CD4-positive, CD25-positive, alpha-beta regulatory T cell (primary cell): ENCODE data around the gene TRAF3. TPM values are rescaled to one million over a fixed set of nuclear protein-coding genes. Genes with fewer than 3 reads are reported as not detected.

ENCODE experiments used
- ATAC-seq, 2 donors: fragments of 150-1000 bp; cut with Tn5 transposase; one replicate each; pipeline ENCODE4 v1.10.0; 2021; ENCODE audit warnings: low read depth in 2 of 2, moderate number of reproducible peaks in 2 of 2, moderate library complexity in 1 of 2
- DNase-seq, 3 donors: peaks; one replicate each; pipeline versions ENCODE4 v3.0.0 to v3.0.0-alpha.2; 2012 to 2022; ENCODE audit warnings: mixed read lengths in 1 of 3
- H3K27ac ChIP-seq: one replicate; pipeline ENCODE4 v1.7.0; 2013; ENCODE audit warnings: mild to moderate bottlenecking, low read length; ENCODE audit not compliant: insufficient read depth, poor library complexity, severe bottlenecking
- H3K27me3 ChIP-seq: one replicate; pipeline ENCODE4 v1.7.0; 2013; ENCODE audit warnings: low read length; ENCODE audit not compliant: control insufficient read depth, insufficient read depth
- H3K36me3 ChIP-seq: one replicate; pipeline ENCODE4 v1.7.0; 2013; ENCODE audit warnings: mild to moderate bottlenecking, low read length, moderate library complexity; ENCODE audit not compliant: control insufficient read depth, insufficient read depth
- H3K4me1 ChIP-seq: 2 replicates; pipeline ENCODE4 v1.7.0; 2013; ENCODE audit warnings: mild to moderate bottlenecking, low read length; ENCODE audit not compliant: insufficient read depth, control insufficient read depth, poor library complexity, severe bottlenecking
- H3K4me3 ChIP-seq: one replicate; pipeline ENCODE4 v1.7.0; 2013; ENCODE audit warnings: low read depth, mild to moderate bottlenecking, low read length, moderate library complexity
- H3K9me3 ChIP-seq, 2 experiments: 1 replicate in 1 of 2; 2 replicates in 1 of 2; pipeline ENCODE4 v1.7.0; 2013; ENCODE audit warnings: low read length in 2 of 2, mild to moderate bottlenecking in 1 of 2, moderate library complexity in 1 of 2; ENCODE audit not compliant: control insufficient read depth in 2 of 2
- H3K27ac Mint-ChIP-seq, 3 donors: one replicate each; pipeline ENCODE4 v1.8.0; 2020 to 2022; ENCODE audit warnings: mild to moderate bottlenecking in 3 of 3, mixed read lengths in 3 of 3, moderate library complexity in 2 of 3
- H3K27me3 Mint-ChIP-seq: one replicate; pipeline ENCODE4 v1.8.0; 2022; ENCODE audit warnings: mild to moderate bottlenecking, mixed read lengths
- H3K36me3 Mint-ChIP-seq: one replicate; pipeline ENCODE4 v1.8.0; 2020; ENCODE audit warnings: mixed read lengths
- H3K4me1 Mint-ChIP-seq, 4 donors: one replicate each; pipeline ENCODE4 v1.8.0; 2020 to 2022; ENCODE audit warnings: mixed read lengths in 4 of 4, mild to moderate bottlenecking in 1 of 4
- H3K4me3 Mint-ChIP-seq, 4 donors: one replicate each; pipeline ENCODE4 v1.8.0; 2020 to 2022; ENCODE audit warnings: mild to moderate bottlenecking in 4 of 4, mixed read lengths in 4 of 4, moderate library complexity in 3 of 4
- H3K9me3 Mint-ChIP-seq, 7 donors: one replicate each; pipeline ENCODE4 v1.8.0; 2020 to 2022; ENCODE audit warnings: mixed read lengths in 7 of 7, mild to moderate bottlenecking in 3 of 7, moderate library complexity in 2 of 7
- polyA plus RNA-seq, 4 donors: library from polyadenylated mRNA; unstranded; fragments of 300-500 nt; fragmentation: Illumina TruSeq; gene quantifications; one replicate each; pipeline ENCODE4 v1.2.3, GENCODE V29; 2021
- total RNA-seq: library from RNA; stranded (reverse); gene quantifications from one replicate; pipeline ENCODE4 v1.2.3, GENCODE V29; 2022

Gene TRAF3
- total and polyA plus RNA-seq, 5 donors from 2014 or later, result 17.7 to 71.2 (median 22.5) TPM

DNA sequence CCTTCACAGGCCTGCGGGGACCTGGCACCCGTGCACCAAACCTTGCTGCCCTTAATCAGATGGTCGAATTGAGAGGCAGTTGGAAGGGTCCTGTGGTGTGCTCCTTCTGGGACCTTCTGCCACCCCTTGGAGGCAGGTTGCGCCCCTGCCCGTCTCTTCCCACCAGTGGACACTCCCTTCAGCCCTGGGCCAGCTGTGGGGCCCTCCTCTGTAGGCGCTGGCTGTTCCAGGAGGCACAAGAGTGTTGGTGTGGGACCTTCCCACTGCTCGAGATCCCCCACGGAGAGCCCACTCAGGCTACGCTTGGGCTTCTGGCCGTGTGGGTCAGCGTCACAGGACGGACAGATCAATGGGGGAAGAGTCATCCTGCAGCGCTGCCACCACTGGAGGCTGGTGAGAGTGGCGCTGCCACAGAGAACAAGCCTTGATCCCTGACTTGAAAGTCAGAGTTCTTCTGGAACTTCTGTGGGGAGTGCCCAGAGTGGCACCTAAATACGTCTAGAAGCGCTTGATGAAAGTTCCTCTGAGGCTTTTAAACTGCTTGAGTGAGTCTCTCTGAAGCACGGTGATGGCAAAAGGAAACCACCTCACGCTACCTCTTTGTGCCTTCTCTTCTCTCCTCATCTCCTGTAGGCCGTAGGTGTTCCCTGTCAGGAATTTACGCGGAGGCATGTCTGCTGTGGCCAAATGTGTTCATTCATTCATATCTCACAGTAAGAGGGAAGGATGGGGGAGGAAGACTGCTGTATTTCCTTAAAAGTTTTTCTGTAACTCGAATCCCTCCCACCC lies 48.3 kb downstream of the TRAF3 start:
- H3K4me1 Mint-ChIP-seq, result peaks cover 42 to 93% (median 65%) of the 10 kb centered on the region in 4 donors

DNA sequence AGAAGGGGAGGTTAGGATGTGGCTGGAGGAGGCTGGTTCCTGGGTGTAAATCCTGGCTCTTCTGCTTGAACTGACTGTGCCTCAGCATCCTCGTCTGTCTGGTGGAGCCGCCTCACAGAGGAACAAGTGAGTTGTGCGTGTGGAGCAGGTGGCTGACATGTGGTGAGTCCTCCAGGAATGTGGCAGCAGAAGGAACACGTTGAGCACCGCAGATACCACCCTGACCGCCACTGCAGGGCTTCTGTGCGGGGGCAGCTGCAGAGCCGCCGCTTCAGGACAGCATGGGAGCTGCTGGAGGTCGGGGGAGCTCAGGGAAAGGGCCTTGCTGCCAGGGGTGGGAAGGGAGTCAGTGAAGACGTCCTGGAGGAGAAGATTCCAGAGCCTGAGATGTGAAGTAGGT lies 48.9 kb downstream of the TRAF3 start:
- Histone ChIP-seq H3K4me3 (no peak overlapping the region), H3K4me1 (peaks cover 65% of the 10 kb centered on the region), H3K9me3 (no peaks in the 10 kb centered on the region), H3K36me3 (peaks cover 8% of the 10 kb centered on the region), H3K27me3 (no peaks in the 10 kb centered on the region), H3K27ac (no peak overlapping the region)
- ATAC-seq, result no peak
- no peaks in the 10 kb centered on the region for H3K9me3 Mint-ChIP-seq
- no peaks in the 10 kb centered on the region for H3K27me3 Mint-ChIP-seq
- H3K4me3 Mint-ChIP-seq, result peak overlapping the region in 2 of 4 donors; percentile 24 to 38
- H3K27ac Mint-ChIP-seq, result peak overlapping the region; percentile 44 to 86 (median 66)
- DNase-seq, result no peak
- peaks cover 17% of the 10 kb centered on the region for H3K36me3 Mint-ChIP-seq
- peaks cover 40 to 92% (median 64%) of the 10 kb centered on the region in 4 donors for H3K4me1 Mint-ChIP-seq

More for the DNA sequence above, 48.3 kb downstream of the TRAF3 start:
- no peaks in the 10 kb centered on the region for H3K9me3 ChIP-seq
- Mint-ChIP-seq H3K4me3 (peak overlapping the region in 2 of 4 donors; percentile 24 to 39), H3K27me3 (no peaks in the 10 kb centered on the region), H3K9me3 (no peaks in the 10 kb centered on the region), H3K36me3 (peaks cover 12% of the 10 kb centered on the region), H3K27ac (peak overlapping the region in 2 of 3 donors; percentile 73 to 79)
- DNase-seq (no peak), ATAC-seq (no peak)
- H3K27me3 ChIP-seq, result no peaks in the 10 kb centered on the region
- peaks cover 72% of the 10 kb centered on the region for H3K4me1 ChIP-seq
- H3K4me3 ChIP-seq, result no peak overlapping the region
- no peak overlapping the region for H3K27ac ChIP-seq
- peaks cover 3% of the 10 kb centered on the region for H3K36me3 ChIP-seq

DNA sequence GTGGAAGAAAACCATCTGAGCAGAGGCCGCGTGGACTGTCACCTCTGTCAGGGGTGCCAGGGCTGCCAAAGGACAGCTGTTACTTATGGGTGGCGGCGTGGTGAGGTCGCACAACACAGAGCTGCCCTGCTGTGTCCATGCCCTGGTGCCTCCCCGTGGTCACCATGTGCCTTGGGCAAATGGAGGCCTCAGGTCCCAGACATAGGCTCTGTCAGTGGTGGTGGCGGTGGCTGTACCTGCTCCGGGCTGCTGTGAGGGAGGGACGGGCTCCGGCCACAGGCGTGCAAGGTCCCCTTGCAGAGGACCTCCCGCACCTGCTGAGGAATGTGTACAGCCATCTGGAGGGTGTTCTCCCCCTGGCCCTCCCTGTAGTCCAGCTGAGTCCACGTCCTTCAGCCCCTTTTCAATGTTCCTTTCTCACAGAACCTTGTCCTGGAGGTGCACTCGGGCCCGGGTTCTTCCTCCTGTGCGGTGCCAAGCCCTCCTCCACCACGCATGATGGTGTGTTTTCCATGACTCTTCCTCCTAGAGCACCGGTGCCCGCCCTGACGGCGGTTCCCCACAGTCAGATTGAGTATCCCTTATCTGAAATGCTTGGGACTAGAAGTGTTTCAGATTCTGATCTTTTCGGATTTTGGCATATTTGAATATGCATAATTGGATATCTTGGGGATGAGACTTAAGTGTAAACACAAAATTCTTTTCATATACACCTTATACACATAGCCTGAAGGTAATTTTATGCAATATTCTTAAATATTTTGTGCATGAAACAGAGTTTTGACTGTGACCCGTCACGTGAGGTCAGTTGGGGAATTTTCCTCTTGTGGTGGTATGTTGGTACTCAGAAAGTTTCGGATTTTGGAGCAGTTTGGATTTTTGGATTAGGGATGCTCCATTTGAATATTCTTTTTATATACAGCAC lies 49.8 kb downstream of the TRAF3 start:
- Histone ChIP-seq H3K27ac (no peak overlapping the region), H3K4me1 (peaks cover 57% of the 10 kb centered on the region), H3K27me3 (no peaks in the 10 kb centered on the region), H3K4me3 (no peak overlapping the region), H3K36me3 (peaks cover 10% of the 10 kb centered on the region), H3K9me3 (no peaks in the 10 kb centered on the region)
- peaks cover 21% of the 10 kb centered on the region for H3K36me3 Mint-ChIP-seq
- H3K4me3 Mint-ChIP-seq, result peak overlapping the region in 3 of 4 donors; percentile 14 to 83 (median 33)
- DNase-seq, result no peak
- H3K9me3 Mint-ChIP-seq, result no peaks in the 10 kb centered on the region
- H3K4me1 Mint-ChIP-seq, result peaks cover 35 to 89% (median 65%) of the 10 kb centered on the region in 4 donors
- ATAC-seq, result no peak
- peak overlapping the region in 1 of 3 donors; percentile 78 for H3K27ac Mint-ChIP-seq
- H3K27me3 Mint-ChIP-seq, result no peaks in the 10 kb centered on the region

DNA sequence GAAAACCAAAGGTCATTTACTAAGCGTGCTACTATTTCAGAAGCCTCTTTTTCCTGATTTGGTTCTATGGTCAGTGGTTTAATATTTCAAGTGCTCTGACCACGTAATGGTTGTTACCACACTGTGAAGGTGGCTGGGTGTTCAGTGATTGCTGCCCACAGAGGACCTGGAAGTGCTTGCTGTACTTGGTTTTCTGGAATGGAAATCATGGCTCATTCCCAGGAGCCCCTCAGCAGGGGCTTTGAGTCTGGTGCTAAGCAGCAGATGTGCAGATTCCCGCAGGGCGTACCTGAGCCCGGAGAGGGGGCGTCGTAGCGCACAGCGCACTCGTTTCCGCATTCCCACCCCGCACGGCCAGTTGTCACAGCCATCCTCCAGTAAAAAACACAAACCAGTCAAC lies 50.5 kb downstream of the TRAF3 start:
- no peaks in the 10 kb centered on the region for H3K27me3 ChIP-seq
- H3K4me1 Mint-ChIP-seq, result peaks cover 39 to 85% (median 61%) of the 10 kb centered on the region in 4 donors
- peaks cover 51% of the 10 kb centered on the region for H3K4me1 ChIP-seq
- H3K36me3 ChIP-seq, result peaks cover 12% of the 10 kb centered on the region
- peaks cover 21% of the 10 kb centered on the region for H3K36me3 Mint-ChIP-seq
- ATAC-seq, result no peak
- no peak overlapping the region for H3K27ac ChIP-seq
- no peak for DNase-seq
- H3K4me3 ChIP-seq, result no peak overlapping the region
- H3K27ac Mint-ChIP-seq, result peak overlapping the region in 1 of 3 donors; percentile 78
- H3K27me3 Mint-ChIP-seq, result no peaks in the 10 kb centered on the region
- H3K4me3 Mint-ChIP-seq, result peak overlapping the region in 2 of 4 donors; percentile 33 to 35
- H3K9me3 Mint-ChIP-seq, result no peaks in the 10 kb centered on the region
- H3K9me3 ChIP-seq, result no peaks in the 10 kb centered on the region

DNA sequence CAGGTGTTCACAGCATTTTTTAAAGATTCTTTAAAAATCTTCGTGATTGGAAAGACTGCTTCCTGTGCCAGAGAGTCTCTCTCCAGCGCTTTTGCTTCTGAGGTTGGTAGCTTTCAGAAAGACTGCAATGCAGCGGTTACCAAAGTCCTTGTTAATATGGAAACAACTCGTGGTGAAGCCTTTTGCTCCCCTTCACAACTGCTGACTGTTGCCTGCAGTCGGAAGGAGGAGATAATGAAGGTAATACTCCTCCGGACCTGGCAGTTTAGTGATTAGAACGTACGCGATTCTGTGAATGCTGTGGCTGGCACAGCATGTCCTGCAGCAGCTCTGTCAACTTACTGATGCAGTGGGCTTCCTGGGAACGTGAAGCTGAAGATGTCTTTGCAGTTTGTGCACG lies 50.9 kb downstream of the TRAF3 start:
- H3K27ac Mint-ChIP-seq, result peak overlapping the region in 2 of 3 donors; percentile 72 to 80

DNA sequence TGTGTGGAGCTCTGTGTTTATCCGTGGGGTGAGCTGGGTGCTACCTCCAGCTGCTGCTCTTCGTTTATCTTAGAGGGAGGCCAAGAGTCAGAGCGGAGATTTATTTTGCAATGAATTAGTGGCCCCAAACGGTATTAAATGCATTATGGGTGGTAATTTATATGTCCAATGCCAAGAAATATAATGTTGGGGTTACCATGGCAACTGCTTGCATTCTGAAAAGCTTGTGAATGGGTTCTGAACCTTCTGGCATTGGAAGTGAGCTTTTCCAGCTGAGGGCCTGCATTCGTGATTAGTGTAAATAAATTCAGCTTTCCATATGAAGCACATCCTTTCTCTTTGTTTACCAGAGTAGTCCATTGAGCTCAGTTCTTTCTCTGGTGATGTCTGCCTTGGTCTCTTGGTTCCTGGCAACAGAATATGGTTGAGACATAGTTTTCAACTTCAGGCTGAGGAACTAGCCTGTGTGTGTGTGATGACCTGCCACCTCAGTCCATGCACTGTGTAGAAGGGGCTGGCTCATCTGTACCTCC lies 51.8 kb downstream of the TRAF3 start:
- peak overlapping the region; percentile 5 for H3K27ac ChIP-seq
- Mint-ChIP-seq H3K9me3 (no peaks in the 10 kb centered on the region), H3K4me1 (peaks cover 35 to 72% (median 50%) of the 10 kb centered on the region in 4 donors), H3K27ac (peak overlapping the region in 2 of 3 donors; percentile 46 to 80), H3K4me3 (peak overlapping the region in 2 of 4 donors; percentile 26 to 66), H3K36me3 (peaks cover 25% of the 10 kb centered on the region), H3K27me3 (no peaks in the 10 kb centered on the region)
- peaks cover 20% of the 10 kb centered on the region for H3K36me3 ChIP-seq
- no peak overlapping the region for H3K4me3 ChIP-seq
- no peaks in the 10 kb centered on the region for H3K9me3 ChIP-seq
- no peaks in the 10 kb centered on the region for H3K27me3 ChIP-seq
- H3K4me1 ChIP-seq, result peaks cover 37% of the 10 kb centered on the region
- DNase-seq (no peak), ATAC-seq (no peak)

More for the DNA sequence above, 50.9 kb downstream of the TRAF3 start:
- Mint-ChIP-seq H3K36me3 (peaks cover 21% of the 10 kb centered on the region), H3K27me3 (no peaks in the 10 kb centered on the region), H3K9me3 (no peaks in the 10 kb centered on the region), H3K4me3 (peak overlapping the region in 3 of 4 donors; percentile 12 to 64 (median 62)), H3K4me1 (peaks cover 39 to 81% (median 57%) of the 10 kb centered on the region in 4 donors)
- ATAC-seq (no peak), DNase-seq (no peak)
- Histone ChIP-seq H3K36me3 (peaks cover 16% of the 10 kb centered on the region), H3K27ac (no peak overlapping the region), H3K4me3 (no peak overlapping the region), H3K9me3 (no peaks in the 10 kb centered on the region), H3K4me1 (peaks cover 46% of the 10 kb centered on the region), H3K27me3 (no peaks in the 10 kb centered on the region)

DNA sequence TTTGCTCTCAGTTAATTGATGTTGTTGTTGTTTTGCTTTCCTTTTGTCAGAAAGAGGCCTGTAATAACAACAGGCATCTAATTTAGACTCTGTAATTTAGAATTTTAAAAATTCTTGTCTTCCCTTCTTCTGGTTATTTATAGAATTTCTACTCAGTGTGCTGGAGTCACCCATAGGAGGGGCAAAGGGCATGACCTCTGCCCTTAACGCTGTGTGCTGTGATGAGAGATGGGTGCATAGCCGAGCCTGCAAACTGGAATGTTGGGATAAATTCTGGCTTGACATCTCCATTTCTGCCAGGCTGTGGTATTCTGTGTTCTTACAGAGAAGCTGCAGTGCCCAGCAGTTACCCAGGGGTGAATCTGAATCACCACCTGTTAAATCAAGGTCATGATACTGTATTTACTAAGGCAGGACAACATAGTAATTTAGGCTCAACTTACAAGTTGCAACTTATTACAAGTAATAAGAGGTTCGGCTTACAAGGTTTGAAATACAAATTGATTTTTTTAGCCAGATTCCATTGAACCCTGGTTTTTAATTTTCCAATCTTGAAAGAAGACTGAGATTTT lies 53.3 kb downstream of the TRAF3 start:
- Histone ChIP-seq H3K4me1 (peaks cover 28% of the 10 kb centered on the region), H3K4me3 (no peak overlapping the region), H3K27ac (no peak overlapping the region), H3K27me3 (no peaks in the 10 kb centered on the region), H3K36me3 (peaks cover 25% of the 10 kb centered on the region), H3K9me3 (no peaks in the 10 kb centered on the region)
- no peak overlapping the region for H3K4me3 Mint-ChIP-seq
- DNase-seq, result no peak
- no peaks in the 10 kb centered on the region for H3K27me3 Mint-ChIP-seq
- H3K4me1 Mint-ChIP-seq, result peaks cover 37 to 62% (median 48%) of the 10 kb centered on the region in 4 donors
- no peaks in the 10 kb centered on the region for H3K9me3 Mint-ChIP-seq
- no peak for ATAC-seq
- H3K27ac Mint-ChIP-seq, result peak overlapping the region; percentile 26 to 66 (median 33)
- peaks cover 33% of the 10 kb centered on the region for H3K36me3 Mint-ChIP-seq
